Panc1 (cell line): Measurements from ENCODE around the gene ERCC2. TPM values are rescaled to one million over a fixed set of nuclear protein-coding genes. Genes with fewer than 3 reads are reported as not detected.

ENCODE experiments used
- ATAC-seq: fragments of 200-7000 bp; cut with Tn5 transposase; 2 replicates; pipeline ENCODE4 v1.9.1; 2020; ENCODE audit warnings: mild to moderate bottlenecking, moderate library complexity
- BruUV-seq: library from RNA; stranded (reverse); fragments of 400-500 nt; replicated peaks from 2 replicates; lab custom pipeline; 2021; lab: Mats Ljungman, UMichigan
- CTCF ChIA-PET: fragments of 300-600 bp; sonication (Branson Sonifier 250); formaldehyde crosslinking; loops from one replicate; lab custom pipeline; 2022; ENCODE audit warnings: antibody characterized with exemption; lab: Charles Lee
- POLR2A ChIA-PET: fragments of 300-600 bp; sonication (Branson Sonifier 250); formaldehyde crosslinking; loops from one replicate; lab custom pipeline; 2022; ENCODE audit warnings: antibody characterized with exemption; lab: Charles Lee
- DNase-seq: peaks from one replicate; pipeline ENCODE4 v3.0.0-alpha.2; 2010; ENCODE audit warnings: low read depth, low spot score
- H3K27ac ChIP-seq: 2 replicates; pipeline ENCODE4 v1.5.1; 2011; ENCODE audit warnings: mild to moderate bottlenecking, low read length, inconsistent platforms
- H3K27me3 ChIP-seq: fragments of 200-500 bp; sonication (Bioruptor generic); 2 replicates; pipeline ENCODE4 v1.6.0; 2014; ENCODE audit warnings: low read length, inconsistent platforms; ENCODE audit not compliant: control insufficient read depth, insufficient read depth
- H3K36me3 ChIP-seq: fragments of 200-500 bp; sonication (Bioruptor generic); 2 replicates; pipeline ENCODE4 v1.5.1; 2014; ENCODE audit warnings: inconsistent platforms, mild to moderate bottlenecking, low read length, moderate library complexity; ENCODE audit not compliant: control insufficient read depth, insufficient read depth
- H3K4me1 ChIP-seq: 2 replicates; pipeline ENCODE4 v1.5.1; 2011; ENCODE audit warnings: inconsistent platforms, mild to moderate bottlenecking, low read length, moderate library complexity; ENCODE audit not compliant: control insufficient read depth, insufficient read depth
- H3K4me3 ChIP-seq, 2 experiments: 2 replicates each; pipeline ENCODE4 v1.5.1; 2011 to 2012; ENCODE audit warnings: low read depth in 2 of 2, low read length in 2 of 2, mild to moderate bottlenecking in 2 of 2, inconsistent platforms in 1 of 2, moderate library complexity in 1 of 2
- H3K9me3 ChIP-seq: fragments of 200-500 bp; sonication (Bioruptor generic); 2 replicates; pipeline ENCODE4 v1.5.1; 2014; ENCODE audit warnings: low read depth, mild to moderate bottlenecking, inconsistent platforms, low read length, moderate library complexity; ENCODE audit not compliant: control insufficient read depth, insufficient read depth
- CTCF ChIP-seq: fragments of 450-650 bp; IDR thresholded peaks from 2 replicates; pipeline ENCODE4 v1.5.1; 2017; ENCODE audit warnings: mild to moderate bottlenecking
- POLR2AphosphoS5 ChIP-seq: IDR thresholded peaks from 2 replicates; pipeline ENCODE4 v1.6.1; 2012; ENCODE audit warnings: mild to moderate bottlenecking, low read depth, low read length, moderate library complexity
- REST ChIP-seq, 2 experiments: IDR thresholded peaks; 2 replicates each; pipeline ENCODE4 v1.6.1; 2011 to 2012; ENCODE audit warnings: low read depth in 2 of 2, control low read depth in 1 of 2, low read length in 1 of 2, mild to moderate bottlenecking in 1 of 2, moderate library complexity in 1 of 2; ENCODE audit not compliant: insufficient read depth in 1 of 2
- SIN3A ChIP-seq: IDR thresholded peaks from 2 replicates; pipeline ENCODE4 v1.6.1; 2012; ENCODE audit warnings: low read depth, mild to moderate bottlenecking, low read length, moderate library complexity, borderline replicate concordance; ENCODE audit not compliant: insufficient read depth
- TCF7L2 ChIP-seq: IDR thresholded peaks from 2 replicates; pipeline ENCODE4 v1.6.1; 2011; ENCODE audit warnings: mild to moderate bottlenecking, low read depth, low read length, inconsistent platforms
- in situ Hi-C: cut with HindIII; loops from 2 replicates; pipeline ENCODE4 v1.10.0; 2016; ENCODE audit warnings: low sequenced_read_pairs, low pct_unique_long_range_greater_than_20kb
- intact Hi-C: fragments of 100-400 bp; cut with micrococcal nuclease; formaldehyde crosslinking; loops from one replicate; pipeline ENCODE4 v1.10.0; 2022; ENCODE audit not compliant: unreplicated experiment
- total RNA-seq: library from RNA; stranded (reverse); gene quantifications from one replicate; pipeline ENCODE4 v1.2.1, GENCODE V29; 2021; ENCODE audit not compliant: unreplicated experiment

ERCC2 gene
- total RNA-seq, 1 experiment from 2014 or later, result 32.5 TPM

- Histone ChIP-seq H3K4me3 (no peak overlapping the region), H3K9me3 (no peaks in the 10 kb centered on the region), H3K36me3 (peaks cover 5% of the 10 kb centered on the region), H3K4me1 (peaks cover 4% of the 10 kb centered on the region; the same call in 1 of the 2 replicates), H3K27ac (no peak overlapping the region), H3K27me3 (no peaks in the 10 kb centered on the region)
- in situ Hi-C loops, result no loop called here
- POLR2A ChIA-PET, result no interaction called here
- BruUV-seq, result no TSS peak
- CTCF ChIA-PET, result no interaction called here
- intact Hi-C loops, result no loop called here
- TF ChIP-seq TCF7L2 (no peak), SIN3A (no peak), CTCF (no peak), REST (IDR thresholded peaks at IDR 0.05; ENCODE audit: insufficient read depth in 1 of 2, low read depth in 2 of 2, low read length in 1 of 2) (no peak), POLR2AphosphoS5 (no peak)
- no peak for DNase-seq
- no peak for ATAC-seq
Measured at GRCh38 chr19:45419396-45419795, 49.0 kb upstream of the ERCC2 start.

- no TSS peak for BruUV-seq
- Histone ChIP-seq H3K9me3 (no peaks in the 10 kb centered on the region), H3K27me3 (no peaks in the 10 kb centered on the region), H3K4me3 (no peak overlapping the region), H3K36me3 (peaks cover 5% of the 10 kb centered on the region), H3K4me1 (peaks cover 3% of the 10 kb centered on the region; the same call in 1 of the 2 replicates), H3K27ac (no peak overlapping the region)
- CTCF ChIA-PET, result no interaction called here
- POLR2A ChIA-PET, result no interaction called here
- no peak for DNase-seq
- no peak for ATAC-seq
- in situ Hi-C loops, result no loop called here
- no peak for TF ChIP-seq POLR2AphosphoS5
- no peak for TF ChIP-seq CTCF
- no peak for TF ChIP-seq TCF7L2
- no peak for TF ChIP-seq SIN3A
- intact Hi-C loops, result no loop called here
Measured at GRCh38 chr19:45418802-45419201, 48.4 kb upstream of the ERCC2 start.
